ENCODE results near the gene ACTN4. TPM values are rescaled to one million over a fixed set of nuclear protein-coding genes. Genes with fewer than 3 reads are reported as not detected.

Gene ACTN4
- total and polyA plus RNA-seq, 2 donors (not counting 1 experiment from before 2014, with no cell fraction given), result 127 to 683 TPM

DNA sequence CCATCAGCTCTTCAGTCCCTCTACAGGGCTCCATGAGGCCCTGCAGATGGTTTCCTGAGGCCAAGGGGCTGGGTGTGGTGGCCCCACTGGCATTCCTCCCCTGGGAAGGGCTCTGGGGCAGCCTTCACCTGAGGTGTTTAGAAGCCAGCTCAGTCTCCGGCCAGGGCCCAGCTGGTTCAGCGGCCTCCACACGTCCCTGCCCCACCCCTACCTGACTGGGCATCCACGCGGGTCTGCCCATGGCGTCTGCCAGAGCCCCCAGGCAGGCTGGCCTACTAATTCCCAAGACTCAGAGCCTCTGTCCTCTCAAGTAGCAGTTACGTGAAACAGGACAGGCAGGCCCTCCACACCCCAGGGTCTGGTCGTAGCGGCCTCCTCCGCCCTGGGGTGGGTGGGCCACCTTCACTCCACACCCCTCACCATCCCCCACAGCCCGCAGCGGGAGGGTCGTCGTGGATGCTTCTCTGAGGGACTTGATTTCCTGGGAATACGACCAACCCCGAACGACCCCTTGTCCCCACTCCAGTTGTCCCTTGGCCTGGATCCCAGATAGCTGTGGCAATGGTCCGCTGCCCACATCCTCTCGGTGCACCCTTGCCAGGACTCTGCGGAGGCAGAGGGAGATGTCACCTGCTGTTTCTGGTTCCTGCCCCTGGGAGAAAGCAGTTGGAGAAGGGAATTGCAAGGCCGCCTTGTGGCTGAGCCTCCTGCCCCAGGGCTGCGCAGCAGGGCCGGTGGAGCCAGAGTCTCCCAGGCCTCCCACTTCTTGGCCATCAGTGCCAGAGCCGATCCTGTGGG, 72.5 kb downstream of the ACTN4 start:
- no peak overlapping the region for H3K4me3 ChIP-seq (replicated peaks in 1 of 4; ENCODE audit: control extremely low read depth in 1 of 4, insufficient read depth in 1 of 4, low read depth in 3 of 4, low read length in 4 of 4)
- TF ChIP-seq, protein P1, sequence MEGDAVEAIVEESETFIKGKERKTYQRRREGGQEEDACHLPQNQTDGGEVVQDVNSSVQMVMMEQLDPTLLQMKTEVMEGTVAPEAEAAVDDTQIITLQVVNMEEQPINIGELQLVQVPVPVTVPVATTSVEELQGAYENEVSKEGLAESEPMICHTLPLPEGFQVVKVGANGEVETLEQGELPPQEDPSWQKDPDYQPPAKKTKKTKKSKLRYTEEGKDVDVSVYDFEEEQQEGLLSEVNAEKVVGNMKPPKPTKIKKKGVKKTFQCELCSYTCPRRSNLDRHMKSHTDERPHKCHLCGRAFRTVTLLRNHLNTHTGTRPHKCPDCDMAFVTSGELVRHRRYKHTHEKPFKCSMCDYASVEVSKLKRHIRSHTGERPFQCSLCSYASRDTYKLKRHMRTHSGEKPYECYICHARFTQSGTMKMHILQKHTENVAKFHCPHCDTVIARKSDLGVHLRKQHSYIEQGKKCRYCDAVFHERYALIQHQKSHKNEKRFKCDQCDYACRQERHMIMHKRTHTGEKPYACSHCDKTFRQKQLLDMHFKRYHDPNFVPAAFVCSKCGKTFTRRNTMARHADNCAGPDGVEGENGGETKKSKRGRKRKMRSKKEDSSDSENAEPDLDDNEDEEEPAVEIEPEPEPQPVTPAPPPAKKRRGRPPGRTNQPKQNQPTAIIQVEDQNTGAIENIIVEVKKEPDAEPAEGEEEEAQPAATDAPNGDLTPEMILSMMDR (conservative IDR thresholded peaks at IDR 0.05 in 1 of 2, IDR thresholded peaks at IDR 0.05 in 1 of 2; ENCODE audit: low read depth in 1 of 2, low read length in 2 of 2), result no peak
- TF ChIP-seq EZH2 (IDR thresholded peaks at IDR 0.05; ENCODE audit: low read length, missing control alignments), result no peak
- DNase-seq (ENCODE audit: low read depth in 2 of 2), result peak in 1 of 2 donors; percentile 72
- no peak overlapping the region for H3K4me2 ChIP-seq (ENCODE audit: extremely low read depth, insufficient read depth, low read length)
- no peak overlapping the region for H3K9ac ChIP-seq (ENCODE audit: insufficient read depth, low read length)
- no peaks in the 10 kb centered on the region for H3K9me3 ChIP-seq (ENCODE audit: control insufficient read depth, insufficient read depth, low read depth, low read length)
- H3K4me1 ChIP-seq (ENCODE audit: control insufficient read depth, extremely low read depth, insufficient read depth, low read length), result peaks cover 11% of the 10 kb centered on the region
- H3K27me3 ChIP-seq (ENCODE audit: control insufficient read depth, insufficient read depth, low read length), result no peaks in the 10 kb centered on the region
- peak overlapping the region; percentile 34 for H3K27ac ChIP-seq (ENCODE audit: insufficient read depth, low read length)
- no peak overlapping the region for H2AFZ ChIP-seq (ENCODE audit: low read length)
- H4K20me1 ChIP-seq (ENCODE audit: control insufficient read depth, extremely low read depth, insufficient read depth, low read length), result no peaks in the 10 kb centered on the region
- H3K79me2 ChIP-seq (ENCODE audit: control insufficient read depth, insufficient read depth, low read length), result peaks cover 24% of the 10 kb centered on the region
- peaks cover 66% of the 10 kb centered on the region for H3K36me3 ChIP-seq (ENCODE audit: control insufficient read depth, insufficient read depth, low read length)

DNA sequence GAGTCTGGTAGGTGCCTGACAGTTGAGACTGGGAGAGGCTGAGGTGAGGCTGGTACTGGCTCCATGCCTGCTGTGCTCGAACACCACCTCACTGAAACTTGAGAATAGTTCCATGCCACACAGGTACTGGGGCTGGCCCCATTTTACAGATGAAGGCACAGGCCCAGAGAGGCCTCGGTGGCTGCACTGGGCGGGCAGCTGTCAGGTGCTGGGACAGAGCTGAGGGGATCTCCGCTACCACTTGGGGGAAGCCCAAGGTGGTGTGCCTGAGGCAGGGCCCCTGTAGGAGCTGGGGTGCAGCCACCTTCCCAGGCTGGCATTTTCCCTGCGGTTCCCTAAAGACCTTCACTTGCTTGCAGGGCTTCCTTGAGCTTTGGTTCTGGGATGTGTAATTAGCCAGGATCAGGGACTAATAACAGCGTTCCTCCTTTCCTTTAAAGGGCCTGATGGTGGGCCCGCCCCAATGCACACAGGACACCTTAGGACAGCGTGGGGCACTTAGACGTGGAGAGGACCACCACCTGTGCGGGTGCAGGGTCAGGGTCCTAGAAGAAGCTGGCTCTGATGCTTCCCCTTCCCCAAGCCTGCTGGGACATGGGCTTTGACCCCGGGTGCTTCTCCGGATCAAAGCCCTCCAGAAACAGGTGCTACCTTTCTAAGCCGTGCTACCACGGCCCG, 73.2 kb downstream of the ACTN4 start:
- no peak overlapping the region for H2AFZ ChIP-seq (ENCODE audit: low read length)
- H3K9ac ChIP-seq (ENCODE audit: insufficient read depth, low read length), result no peak overlapping the region
- peaks cover 11% of the 10 kb centered on the region for H3K4me1 ChIP-seq (ENCODE audit: control insufficient read depth, extremely low read depth, insufficient read depth, low read length)
- H3K79me2 ChIP-seq (ENCODE audit: control insufficient read depth, insufficient read depth, low read length), result peaks cover 24% of the 10 kb centered on the region
- peaks cover 73% of the 10 kb centered on the region for H3K36me3 ChIP-seq (ENCODE audit: control insufficient read depth, insufficient read depth, low read length)
- H4K20me1 ChIP-seq (ENCODE audit: control insufficient read depth, extremely low read depth, insufficient read depth, low read length), result no peaks in the 10 kb centered on the region
- H3K27ac ChIP-seq (ENCODE audit: insufficient read depth, low read length), result no peak overlapping the region
- no peak overlapping the region for H3K4me3 ChIP-seq (replicated peaks in 1 of 4; ENCODE audit: control extremely low read depth in 1 of 4, insufficient read depth in 1 of 4, low read depth in 3 of 4, low read length in 4 of 4)
- TF ChIP-seq EZH2 (IDR thresholded peaks at IDR 0.05; ENCODE audit: low read length, missing control alignments), result no peak
- TF ChIP-seq, protein P1 (conservative IDR thresholded peaks at IDR 0.05 in 1 of 2, IDR thresholded peaks at IDR 0.05 in 1 of 2; ENCODE audit: low read depth in 1 of 2, low read length in 2 of 2), result no peak
- H3K4me2 ChIP-seq (ENCODE audit: extremely low read depth, insufficient read depth, low read length), result no peak overlapping the region
- H3K9me3 ChIP-seq (ENCODE audit: control insufficient read depth, insufficient read depth, low read depth, low read length), result no peaks in the 10 kb centered on the region
- no peaks in the 10 kb centered on the region for H3K27me3 ChIP-seq (ENCODE audit: control insufficient read depth, insufficient read depth, low read length)
- no peak for DNase-seq (ENCODE audit: low read depth in 2 of 2)

DNA sequence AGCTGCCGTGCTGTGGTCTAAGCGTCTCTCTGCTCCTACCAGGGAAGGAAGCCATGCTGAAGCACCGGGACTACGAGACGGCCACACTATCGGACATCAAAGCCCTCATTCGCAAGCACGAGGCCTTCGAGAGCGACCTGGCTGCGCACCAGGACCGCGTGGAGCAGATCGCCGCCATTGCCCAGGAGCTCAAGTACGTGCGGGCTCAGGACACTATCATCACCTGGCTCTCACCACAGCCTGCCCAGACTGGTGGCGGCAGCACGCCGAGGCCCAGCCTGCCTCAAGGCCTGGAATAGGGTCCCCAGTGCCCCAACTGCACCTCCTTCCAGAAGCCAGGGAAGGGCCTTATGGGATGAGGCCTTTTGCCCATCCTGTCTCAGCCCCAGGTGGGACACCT, 74.0 kb downstream of the ACTN4 start:
- H4K20me1 ChIP-seq (ENCODE audit: control insufficient read depth, extremely low read depth, insufficient read depth, low read length), result no peaks in the 10 kb centered on the region
- H3K27me3 ChIP-seq (ENCODE audit: control insufficient read depth, insufficient read depth, low read length), result no peaks in the 10 kb centered on the region
- peaks cover 75% of the 10 kb centered on the region for H3K36me3 ChIP-seq (ENCODE audit: control insufficient read depth, insufficient read depth, low read length)
- no peaks in the 10 kb centered on the region for H3K9me3 ChIP-seq (ENCODE audit: control insufficient read depth, insufficient read depth, low read depth, low read length)
- peaks cover 24% of the 10 kb centered on the region for H3K79me2 ChIP-seq (ENCODE audit: control insufficient read depth, insufficient read depth, low read length)
- no peak overlapping the region for H3K4me2 ChIP-seq (ENCODE audit: extremely low read depth, insufficient read depth, low read length)
- no peak for DNase-seq (ENCODE audit: low read depth in 2 of 2)
- no peak overlapping the region for H2AFZ ChIP-seq (ENCODE audit: low read length)
- H3K9ac ChIP-seq (ENCODE audit: insufficient read depth, low read length), result no peak overlapping the region
- H3K4me3 ChIP-seq (replicated peaks in 1 of 4; ENCODE audit: control extremely low read depth in 1 of 4, insufficient read depth in 1 of 4, low read depth in 3 of 4, low read length in 4 of 4), result no peak overlapping the region
- no peak overlapping the region for H3K27ac ChIP-seq (ENCODE audit: insufficient read depth, low read length)
- peaks cover 11% of the 10 kb centered on the region for H3K4me1 ChIP-seq (ENCODE audit: control insufficient read depth, extremely low read depth, insufficient read depth, low read length)
- TF ChIP-seq EZH2 (IDR thresholded peaks at IDR 0.05; ENCODE audit: low read length, missing control alignments), result no peak
- TF ChIP-seq, protein P1 (conservative IDR thresholded peaks at IDR 0.05 in 1 of 2, IDR thresholded peaks at IDR 0.05 in 1 of 2; ENCODE audit: low read depth in 1 of 2, low read length in 2 of 2), result no peak

All from fibroblast of lung (primary cell).